Amniotic epithelial cell (primary cell): Measurements from ENCODE around the gene MPI.

Source experiments
- DNase-seq: peaks from one replicate; pipeline ENCODE4 v3.0.0-alpha.2; 2010; ENCODE audit warnings: low read depth

The MPI gene

DNA sequence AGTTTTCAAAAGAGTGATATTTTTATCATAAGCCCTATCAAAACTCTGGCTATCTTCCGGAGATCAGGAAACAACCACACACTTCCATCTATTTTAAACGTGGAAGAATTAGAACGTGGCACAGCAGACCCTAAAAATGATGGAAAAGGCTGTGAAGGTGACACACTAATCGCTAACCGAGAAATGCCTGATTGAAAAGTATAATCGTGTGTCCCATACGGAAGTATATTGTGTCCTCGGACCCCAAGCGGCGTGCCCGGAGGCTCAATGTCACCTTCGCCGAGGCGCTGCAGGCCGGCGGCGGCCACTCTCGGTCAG, 47.4 kb downstream of the MPI start:
- DNase-seq: no peak

DNA sequence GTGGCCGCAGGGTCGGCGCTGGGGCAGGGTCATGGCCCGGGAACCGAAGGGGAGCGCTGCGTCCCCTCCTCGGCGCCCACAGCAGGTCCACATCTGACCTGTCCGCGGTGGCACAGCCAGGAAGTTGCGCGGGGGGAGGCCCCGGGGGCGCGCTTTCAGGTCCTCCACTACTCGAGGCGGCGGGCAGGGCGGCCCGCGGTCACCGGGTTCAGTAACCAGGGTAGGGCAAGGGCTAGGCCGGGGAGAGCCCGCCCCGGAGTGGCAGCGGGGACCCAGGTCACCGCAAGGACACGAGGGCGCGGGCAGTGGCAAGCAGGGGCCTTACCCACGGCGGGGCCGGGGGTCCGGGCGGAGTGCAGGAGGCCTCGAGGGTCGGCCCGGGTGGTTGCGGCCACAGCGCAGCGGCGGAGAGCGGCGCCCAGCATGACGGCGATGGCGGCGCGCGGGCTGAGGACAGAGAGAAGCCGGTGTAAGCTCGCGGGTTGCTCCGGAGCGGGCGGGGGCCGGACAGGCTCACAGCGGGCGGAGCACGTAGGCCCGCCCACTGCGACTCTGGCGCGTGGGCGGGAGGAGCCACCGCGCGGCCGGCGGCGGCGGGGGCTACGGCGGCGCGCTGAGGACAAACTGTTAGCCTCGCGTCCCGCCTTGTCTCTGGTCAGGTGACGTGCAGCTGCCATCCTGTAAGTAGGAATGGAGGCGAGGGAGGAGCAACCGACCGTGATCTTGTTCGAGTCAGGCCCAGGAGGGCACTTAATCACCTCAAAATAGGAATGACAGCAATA, 47.9 kb downstream of the MPI start, which contains the start of gene COX5A:
Gene COX5A (minus strand): TSS at position 484 of the 782 bp plus-strand sequence. CDS start 59 bp downstream, at position 425.
- peak; percentile 97 for DNase-seq

DNA sequence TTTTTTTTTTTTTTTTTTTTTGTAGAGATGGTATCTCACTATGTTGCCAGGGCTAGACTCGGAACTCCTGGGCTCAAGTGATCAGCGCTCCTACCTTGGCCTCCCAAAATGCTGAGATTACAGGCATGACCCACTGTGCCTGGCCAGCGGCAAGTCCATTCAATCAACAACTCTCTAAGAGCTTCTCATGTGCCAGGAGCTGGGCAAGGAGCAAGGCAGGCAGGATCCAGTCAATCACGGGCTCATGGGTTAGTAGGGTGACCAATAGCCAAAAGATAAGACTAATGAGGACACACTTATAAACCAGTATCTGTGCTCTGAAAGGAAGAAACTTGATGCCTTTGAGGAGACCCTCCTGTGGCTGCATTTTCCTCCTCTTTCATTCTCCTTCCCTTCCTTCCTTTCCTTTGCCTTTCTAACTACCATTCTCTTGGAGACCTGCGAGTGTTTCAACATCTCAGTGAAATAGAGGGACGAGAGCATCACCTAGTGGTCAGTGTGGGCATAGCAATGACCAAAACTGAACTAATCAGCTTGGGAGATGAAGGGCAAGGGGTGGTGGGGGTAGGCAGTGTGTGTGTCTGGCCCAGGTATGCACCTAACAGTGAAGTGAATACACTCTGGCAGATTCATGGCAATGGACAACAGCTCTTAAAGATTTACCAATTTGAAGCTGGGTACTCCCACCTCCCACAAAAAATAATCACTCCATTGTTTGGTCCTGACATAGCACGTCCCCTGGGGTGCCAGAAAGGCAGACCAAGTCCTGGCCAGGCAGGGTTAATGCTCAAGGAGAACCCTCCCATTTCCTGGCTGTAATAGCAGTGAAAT, 60.5 kb downstream of the MPI start:
- peak; percentile 70 for DNase-seq

DNA sequence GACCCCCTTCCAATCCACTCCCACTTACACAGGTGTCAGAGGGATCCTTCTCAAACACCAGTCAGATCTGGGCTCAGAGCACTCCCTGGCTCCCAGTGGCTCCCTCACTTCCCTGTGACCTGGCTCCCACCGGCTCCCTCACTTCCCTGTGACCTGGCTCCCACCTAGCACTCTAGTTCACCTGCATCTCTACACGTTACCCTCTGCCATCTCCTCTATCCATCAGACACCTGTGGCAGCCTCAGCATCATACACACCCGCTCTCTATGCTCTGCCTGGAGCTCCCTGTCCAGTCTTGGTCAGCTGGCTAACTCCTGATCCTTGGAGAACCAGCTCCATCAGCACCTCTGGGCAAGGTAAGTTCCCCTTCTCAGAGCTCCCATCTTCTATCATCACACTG, 61.2 kb downstream of the MPI start:
- DNase-seq: no peak
